ENCODE data around the gene AGRN. TPM values are rescaled to one million over a fixed set of nuclear protein-coding genes. Genes with fewer than 3 reads are reported as not detected.

AGRN gene
- total RNA-seq, 1 experiment from 2014 or later = 446 TPM

GRCh38 chr1:1051127-1051810, 31.3 kb downstream of the AGRN start:
- no peak overlapping the region for H3K27ac Mint-ChIP-seq (ENCODE audit: unreplicated experiment)
- no peaks in the 10 kb centered on the region for H3K4me1 Mint-ChIP-seq (ENCODE audit: low read depth, unreplicated experiment)
- no peaks in the 10 kb centered on the region for H3K9me3 Mint-ChIP-seq (ENCODE audit: low read depth, unreplicated experiment)
- H3K27me3 Mint-ChIP-seq (ENCODE audit: unreplicated experiment) = no peaks in the 10 kb centered on the region
- CTCF ChIA-PET = no interaction called here
- intact Hi-C loops (cut with micrococcal nuclease; ENCODE audit: unreplicated experiment) = no loop called here
- H3K4me3 Mint-ChIP-seq (ENCODE audit: low read depth, unreplicated experiment) = no peak overlapping the region
- DNase-seq = no peak
- TF ChIP-seq, protein P1, sequence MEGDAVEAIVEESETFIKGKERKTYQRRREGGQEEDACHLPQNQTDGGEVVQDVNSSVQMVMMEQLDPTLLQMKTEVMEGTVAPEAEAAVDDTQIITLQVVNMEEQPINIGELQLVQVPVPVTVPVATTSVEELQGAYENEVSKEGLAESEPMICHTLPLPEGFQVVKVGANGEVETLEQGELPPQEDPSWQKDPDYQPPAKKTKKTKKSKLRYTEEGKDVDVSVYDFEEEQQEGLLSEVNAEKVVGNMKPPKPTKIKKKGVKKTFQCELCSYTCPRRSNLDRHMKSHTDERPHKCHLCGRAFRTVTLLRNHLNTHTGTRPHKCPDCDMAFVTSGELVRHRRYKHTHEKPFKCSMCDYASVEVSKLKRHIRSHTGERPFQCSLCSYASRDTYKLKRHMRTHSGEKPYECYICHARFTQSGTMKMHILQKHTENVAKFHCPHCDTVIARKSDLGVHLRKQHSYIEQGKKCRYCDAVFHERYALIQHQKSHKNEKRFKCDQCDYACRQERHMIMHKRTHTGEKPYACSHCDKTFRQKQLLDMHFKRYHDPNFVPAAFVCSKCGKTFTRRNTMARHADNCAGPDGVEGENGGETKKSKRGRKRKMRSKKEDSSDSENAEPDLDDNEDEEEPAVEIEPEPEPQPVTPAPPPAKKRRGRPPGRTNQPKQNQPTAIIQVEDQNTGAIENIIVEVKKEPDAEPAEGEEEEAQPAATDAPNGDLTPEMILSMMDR (IDR thresholded peaks at IDR 0.05; ENCODE audit: unreplicated experiment) = no peak
- no TSS peak for BruUV-seq (replicated peaks)
- peaks cover 51% of the 10 kb centered on the region for H3K36me3 Mint-ChIP-seq (ENCODE audit: insufficient read depth, unreplicated experiment)

- TF ChIP-seq, protein P1 (IDR thresholded peaks at IDR 0.05; ENCODE audit: unreplicated experiment) = no peak
- Mint-ChIP-seq H3K4me3 (ENCODE audit: low read depth, unreplicated experiment) (peak overlapping the region; percentile 3), H3K27ac (ENCODE audit: unreplicated experiment) (peak overlapping the region; percentile 31), H3K27me3 (ENCODE audit: unreplicated experiment) (no peaks in the 10 kb centered on the region), H3K9me3 (ENCODE audit: low read depth, unreplicated experiment) (no peaks in the 10 kb centered on the region), H3K4me1 (ENCODE audit: low read depth, unreplicated experiment) (no peaks in the 10 kb centered on the region), H3K36me3 (ENCODE audit: insufficient read depth, unreplicated experiment) (peaks cover 55% of the 10 kb centered on the region)
- BruUV-seq (replicated peaks) = no TSS peak
- no peak for DNase-seq
- intact Hi-C loops (cut with micrococcal nuclease; ENCODE audit: unreplicated experiment) = no loop called here
- CTCF ChIA-PET = no interaction called here
Observed at GRCh38 chr1:1052003-1052840, 32.3 kb downstream of the AGRN start.

DNA sequence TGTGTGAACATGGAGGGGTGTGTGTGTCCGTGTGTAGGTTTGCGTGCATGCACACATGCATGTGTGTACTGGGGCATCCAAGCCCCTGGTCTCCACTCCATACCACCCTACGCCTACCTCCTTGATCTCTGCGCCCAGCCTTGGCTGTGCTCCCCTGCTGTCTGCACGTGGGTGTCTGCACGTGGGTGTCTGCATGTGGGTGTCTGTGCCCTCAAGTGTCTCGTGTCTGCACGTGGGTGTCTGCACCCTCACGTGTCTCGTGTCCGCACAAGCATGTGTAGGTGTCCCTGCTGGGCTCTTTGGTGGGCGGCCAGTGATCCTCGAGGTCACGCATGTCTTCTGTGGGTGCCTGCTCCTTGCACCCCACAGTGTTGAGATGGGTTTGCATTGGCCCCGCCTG, 33.1 kb downstream of the AGRN start:
- Mint-ChIP-seq H3K27ac (ENCODE audit: unreplicated experiment) (peak overlapping the region; percentile 31), H3K36me3 (ENCODE audit: insufficient read depth, unreplicated experiment) (peaks cover 59% of the 10 kb centered on the region), H3K4me3 (ENCODE audit: low read depth, unreplicated experiment) (peak overlapping the region; percentile 3), H3K4me1 (ENCODE audit: low read depth, unreplicated experiment) (no peaks in the 10 kb centered on the region), H3K9me3 (ENCODE audit: low read depth, unreplicated experiment) (no peaks in the 10 kb centered on the region), H3K27me3 (ENCODE audit: unreplicated experiment) (no peaks in the 10 kb centered on the region)
- intact Hi-C loops (cut with micrococcal nuclease; ENCODE audit: unreplicated experiment) = no loop called here
- TF ChIP-seq, protein P1 (IDR thresholded peaks at IDR 0.05; ENCODE audit: unreplicated experiment) = no peak
- CTCF ChIA-PET = no interaction called here
- no peak for DNase-seq
- BruUV-seq (replicated peaks) = no TSS peak

- intact Hi-C loops (cut with micrococcal nuclease; ENCODE audit: unreplicated experiment) = no loop called here
- TF ChIP-seq, protein P1 (IDR thresholded peaks at IDR 0.05; ENCODE audit: unreplicated experiment) = no peak
- no peaks in the 10 kb centered on the region for H3K27me3 Mint-ChIP-seq (ENCODE audit: unreplicated experiment)
- BruUV-seq (replicated peaks) = no TSS peak
- H3K4me3 Mint-ChIP-seq (ENCODE audit: low read depth, unreplicated experiment) = no peak overlapping the region
- no peaks in the 10 kb centered on the region for H3K4me1 Mint-ChIP-seq (ENCODE audit: low read depth, unreplicated experiment)
- no peak for DNase-seq
- no peaks in the 10 kb centered on the region for H3K9me3 Mint-ChIP-seq (ENCODE audit: low read depth, unreplicated experiment)
- H3K27ac Mint-ChIP-seq (ENCODE audit: unreplicated experiment) = no peak overlapping the region
- H3K36me3 Mint-ChIP-seq (ENCODE audit: insufficient read depth, unreplicated experiment) = peaks cover 64% of the 10 kb centered on the region
- CTCF ChIA-PET = no interaction called here
Observed at GRCh38 chr1:1053682-1054081, 33.8 kb downstream of the AGRN start.
